HEK293 (cell line): ENCODE measurements around the gene ZNF747.

Experiments used
- CTCF ChIA-PET: fragments of 350-600 bp; formaldehyde crosslinking; extraction: SDS; loops from one replicate; lab custom pipeline; 2021; ENCODE audit warnings: antibody characterized with exemption; lab: Yijun Ruan, JAX
- POLR2A ChIA-PET: fragments of 300-600 bp; formaldehyde crosslinking; extraction: SDS; loops from one replicate; lab custom pipeline; 2020; ENCODE audit warnings: antibody characterized with exemption, inconsistent platforms; lab: Yijun Ruan, JAX
- H3K27ac ChIP-seq: fragments of 200-500 bp; sonication (Bioruptor generic); 2 replicates; pipeline ENCODE4 v1.5.1; 2014; ENCODE audit warnings: low read depth, low read length, control low read depth, inconsistent platforms; ENCODE audit errors: extremely low read depth
- H3K36me3 ChIP-seq, 2 experiments: fragments of 200-500 bp in 1 of 2; sonication (Bioruptor generic) in 1 of 2; 1 replicate in 1 of 2; 2 replicates in 1 of 2; pipeline ENCODE4 v1.5.1; 2014 to 2017; ENCODE audit warnings: inconsistent platforms in 2 of 2, low read length in 2 of 2; ENCODE audit not compliant: control insufficient read depth in 2 of 2, insufficient read depth in 1 of 2
- H3K4me1 ChIP-seq: fragments of 200-500 bp; sonication (Bioruptor generic); 2 replicates; pipeline ENCODE4 v1.5.1; 2014; ENCODE audit warnings: mild to moderate bottlenecking, low read length, inconsistent platforms; ENCODE audit not compliant: control insufficient read depth, insufficient read depth
- H3K4me3 ChIP-seq: 2 replicates; pipeline ENCODE4 v1.5.1; 2011; ENCODE audit warnings: low read depth, mild to moderate bottlenecking, control low read depth, low read length, moderate library complexity
- H3K9me3 ChIP-seq: fragments of 200-500 bp; sonication (Bioruptor generic); 2 replicates; pipeline ENCODE4 v1.5.1; 2014; ENCODE audit warnings: low read depth, low read length, inconsistent platforms; ENCODE audit not compliant: control insufficient read depth, insufficient read depth
- ZNF280C ChIP-seq: fragments of 450-650 bp; formaldehyde crosslinking; IDR thresholded peaks from 2 replicates; pipeline ENCODE4 v1.5.1; 2016; ENCODE audit warnings: missing biosample characterization, missing genetic modification characterization
- ZNF529 ChIP-seq: fragments of 450-650 bp; formaldehyde crosslinking; IDR thresholded peaks from 2 replicates; pipeline ENCODE4 v1.5.1; 2017; ENCODE audit warnings: missing genetic modification characterization, missing biosample characterization; ENCODE audit not compliant: insufficient replicate concordance
- ZNF555 ChIP-seq: fragments of 450-650 bp; formaldehyde crosslinking; conservative IDR thresholded peaks from 2 replicates; pipeline ENCODE4 v1.5.1; 2017; ENCODE audit warnings: missing biosample characterization, mild to moderate bottlenecking, missing genetic modification characterization, inconsistent platforms
- ZNF747 ChIP-seq: fragments of 450-650 bp; formaldehyde crosslinking; IDR thresholded peaks from 2 replicates; pipeline ENCODE4 v1.5.1; 2016; ENCODE audit warnings: missing biosample characterization, missing genetic modification characterization

The ZNF747 gene

GRCh38 chr16:30482366-30482765 is 52.3 kb downstream of the ZNF747 start (continued):
- TF ChIP-seq ZNF529 (tag by site-specific recombination), result no peak

GRCh38 chr16:30481381-30481780 is 53.3 kb downstream of the ZNF747 start:
- H3K36me3 ChIP-seq, result no peaks in the 10 kb centered on the region
- no peaks in the 10 kb centered on the region for H3K9me3 ChIP-seq
- no peak overlapping the region for H3K4me3 ChIP-seq
- no peak overlapping the region for H3K27ac ChIP-seq
- TF ChIP-seq ZNF280C (tag by site-specific recombination) (no peak), ZNF555 (tag by site-specific recombination) (no peak), ZNF747 (tag by site-specific recombination) (no peak)
- CTCF ChIA-PET, result interaction anchor here (0.5 kb wide), 1 partner anchor 1371 kb away, joined by 4 read pairs; no protein-coding TSS in a partner anchor
- H3K4me1 ChIP-seq, result no peaks in the 10 kb centered on the region
- POLR2A ChIA-PET, result interaction anchor here (0.7 to 1.2 kb wide), 2 partner anchors 53 to 79 kb away, joined by 3 to 5 read pairs; partner anchors contain the start of gene ZNF747
